Left kidney (tissue), 2 donors: ENCODE results near the gene AKAP13. TPM values are rescaled to one million over a fixed set of nuclear protein-coding genes. Genes with fewer than 3 reads are reported as not detected.

Experiments used
- DNase-seq: peaks from one replicate; pipeline ENCODE4 v3.0.0-alpha.2; 2013
- polyA plus RNA-seq: library from polyadenylated mRNA; unstranded; fragments of 120-200 nt; gene quantifications from one replicate; pipeline ENCODE4 v1.2.1, GENCODE V29; 2013; ENCODE audit not compliant: insufficient read length

The AKAP13 gene
- polyA plus RNA-seq, 1 donor = 101 TPM

DNA sequence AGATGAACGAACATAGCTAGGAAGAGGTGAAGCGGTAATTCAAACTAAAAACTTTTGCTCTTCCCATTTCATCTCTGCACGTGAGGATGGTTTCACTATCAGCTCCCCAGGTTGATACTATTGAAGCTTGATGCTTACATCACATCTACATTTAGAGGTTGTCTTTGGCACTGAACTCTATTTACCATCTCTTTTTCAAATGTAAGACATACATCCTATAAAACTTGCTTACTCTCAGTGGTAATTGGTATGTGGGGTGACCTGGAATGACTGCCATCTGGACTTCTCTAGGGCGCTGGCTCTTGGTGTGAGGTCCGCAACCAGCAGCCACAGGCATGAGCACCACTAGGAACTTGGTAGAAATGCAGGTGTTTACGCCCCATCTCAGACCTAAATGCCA lies 118.1 kb downstream of the AKAP13 start:
- no peak for DNase-seq

- no peak for DNase-seq
Observed at GRCh38 chr15:85499371-85499887, 119.0 kb downstream of the AKAP13 start.

DNA sequence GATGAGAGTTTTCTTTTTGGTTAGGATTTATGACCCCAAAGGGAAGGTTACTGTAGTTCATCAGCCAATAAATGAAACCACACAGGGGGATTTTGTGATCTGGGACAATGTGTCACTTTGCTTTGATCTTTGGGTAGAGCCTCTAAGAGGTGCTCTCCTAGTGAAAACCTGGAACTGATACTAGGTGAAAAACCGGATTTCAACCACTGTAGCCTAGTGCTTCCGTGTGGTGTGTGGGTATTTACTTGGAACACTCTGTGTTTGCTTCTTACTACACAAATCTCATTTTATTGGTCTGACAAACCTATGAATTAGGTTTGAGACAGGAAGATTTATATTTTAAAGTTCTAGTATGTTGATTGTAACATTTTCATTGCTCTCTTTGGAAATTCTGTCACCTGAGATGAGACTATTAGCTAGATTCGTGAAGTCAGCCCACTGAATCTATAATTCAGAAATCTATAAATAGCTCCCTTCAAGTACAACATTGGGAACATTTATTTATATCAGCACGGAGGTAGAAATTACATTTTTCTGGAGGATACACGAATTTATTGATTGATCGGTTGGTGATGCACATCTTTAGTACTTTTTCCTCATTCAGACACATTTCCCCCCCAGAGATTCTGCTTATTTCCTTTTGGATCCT lies 119.8 kb downstream of the AKAP13 start:
- DNase-seq = no peak

DNA sequence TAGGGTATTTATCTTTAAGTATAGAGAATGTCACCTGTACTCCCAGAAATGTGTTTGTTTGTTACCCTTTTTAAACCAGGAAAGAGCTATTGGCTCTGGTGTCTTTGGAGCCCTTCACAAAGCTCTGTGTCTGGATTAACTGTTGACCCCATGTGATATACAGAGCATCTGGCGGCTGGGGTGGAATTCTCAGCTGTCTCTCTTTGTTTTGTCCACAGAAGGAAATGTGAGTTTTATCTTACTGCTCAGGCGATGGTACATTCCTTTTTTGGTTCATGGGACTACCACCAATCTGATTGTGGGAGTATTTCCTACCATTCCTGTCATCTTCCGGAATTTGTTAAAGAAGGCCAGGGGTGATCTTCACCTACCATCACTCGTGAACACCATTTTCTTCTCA lies 120.3 kb downstream of the AKAP13 start:
- no peak for DNase-seq

GRCh38 chr15:85501574-85501973 lies 121.2 kb downstream of the AKAP13 start:
- no peak for DNase-seq

GRCh38 chr15:85503151-85503799 lies 122.9 kb downstream of the AKAP13 start:
- DNase-seq = no peak

GRCh38 chr15:85504749-85505676 lies 124.6 kb downstream of the AKAP13 start:
- peak; percentile 81 for DNase-seq

DNA sequence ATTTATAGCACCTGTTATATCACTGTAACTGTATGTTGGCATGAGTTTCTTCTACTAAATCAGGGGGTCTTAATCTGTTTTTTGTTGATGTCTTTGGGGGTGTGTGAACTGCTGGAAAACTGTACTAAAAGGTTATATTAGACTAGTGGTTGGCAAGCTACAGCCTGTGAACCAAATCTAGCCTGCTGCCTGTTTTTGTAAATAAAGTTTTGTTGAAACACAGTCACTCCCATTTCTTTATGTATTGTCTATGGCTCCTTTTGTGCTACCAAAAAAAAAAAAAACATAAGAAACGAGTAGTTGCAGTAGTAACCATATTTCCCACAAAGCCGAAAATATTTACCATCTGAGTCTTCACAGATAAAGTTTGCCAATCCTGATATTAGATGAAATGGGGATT lies 126.7 kb downstream of the AKAP13 start:
- no peak for DNase-seq

DNA sequence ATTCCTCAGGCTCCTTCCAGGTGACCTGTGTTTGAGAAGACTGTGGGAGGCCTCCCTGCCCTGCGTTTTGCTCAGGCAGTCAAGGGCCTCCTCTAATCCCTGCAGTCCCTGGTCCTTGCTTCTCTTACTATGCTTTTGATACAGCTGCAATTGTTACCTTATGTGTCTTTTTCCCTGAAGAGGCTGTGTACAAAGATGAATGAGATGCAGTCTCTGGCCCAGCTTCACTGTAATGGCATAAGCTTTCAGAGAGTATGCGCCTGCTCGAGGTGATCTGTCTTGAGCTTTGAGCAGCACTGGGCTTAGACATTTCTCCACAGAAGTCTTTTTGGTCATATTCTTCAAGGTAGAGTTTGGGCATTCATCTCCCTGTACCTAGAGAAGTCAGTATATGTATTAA lies 129.6 kb downstream of the AKAP13 start:
- DNase-seq = no peak

- DNase-seq = no peak
Observed at GRCh38 chr15:85514413-85514812, 134.0 kb downstream of the AKAP13 start.

DNA sequence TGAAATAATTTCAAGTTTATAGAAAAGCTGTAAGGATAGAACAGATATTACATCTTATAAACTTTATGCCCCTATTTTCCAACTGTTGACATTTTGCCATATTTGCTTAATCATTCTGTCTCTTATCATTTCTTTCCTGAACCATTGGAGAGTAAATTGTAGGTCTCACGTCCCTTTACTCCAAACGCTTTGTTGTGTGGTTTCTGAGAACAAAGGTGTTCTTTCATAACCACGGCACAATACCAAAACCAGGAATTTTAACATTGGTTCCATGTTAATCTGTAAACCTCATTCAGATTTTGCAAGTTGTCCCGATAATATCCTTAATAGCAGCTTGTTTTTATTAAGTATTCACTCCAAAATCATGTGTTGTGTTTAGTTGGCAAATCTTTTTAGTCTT lies 134.8 kb downstream of the AKAP13 start:
- DNase-seq = no peak

- DNase-seq = no peak
Observed at GRCh38 chr15:85517086-85517485, 136.7 kb downstream of the AKAP13 start.

GRCh38 chr15:85518979-85519761 lies 138.8 kb downstream of the AKAP13 start:
- no peak for DNase-seq

- no peak for DNase-seq
Observed at GRCh38 chr15:85520650-85521049, 140.2 kb downstream of the AKAP13 start.

GRCh38 chr15:85523530-85523929 lies 143.1 kb downstream of the AKAP13 start:
- no peak for DNase-seq

DNA sequence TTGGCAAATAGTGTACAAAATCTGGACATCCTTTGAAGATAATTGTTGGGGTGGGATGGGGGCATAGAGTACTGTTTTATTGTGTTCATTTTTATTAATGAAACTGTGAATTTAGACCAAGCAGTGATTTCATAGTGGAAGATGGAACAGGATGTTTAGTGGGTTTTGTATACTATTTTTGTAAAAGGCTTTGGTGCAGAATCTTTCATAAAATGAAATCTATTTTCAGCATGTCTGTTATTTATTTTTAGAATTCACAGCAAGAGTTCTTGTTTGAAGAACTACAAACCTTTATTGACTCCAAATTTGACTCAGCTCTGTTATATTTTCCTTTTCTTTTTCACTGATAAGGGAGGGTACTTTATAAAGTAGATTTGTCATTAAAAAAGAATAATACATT lies 145.4 kb downstream of the AKAP13 start:
- no peak for DNase-seq

DNA sequence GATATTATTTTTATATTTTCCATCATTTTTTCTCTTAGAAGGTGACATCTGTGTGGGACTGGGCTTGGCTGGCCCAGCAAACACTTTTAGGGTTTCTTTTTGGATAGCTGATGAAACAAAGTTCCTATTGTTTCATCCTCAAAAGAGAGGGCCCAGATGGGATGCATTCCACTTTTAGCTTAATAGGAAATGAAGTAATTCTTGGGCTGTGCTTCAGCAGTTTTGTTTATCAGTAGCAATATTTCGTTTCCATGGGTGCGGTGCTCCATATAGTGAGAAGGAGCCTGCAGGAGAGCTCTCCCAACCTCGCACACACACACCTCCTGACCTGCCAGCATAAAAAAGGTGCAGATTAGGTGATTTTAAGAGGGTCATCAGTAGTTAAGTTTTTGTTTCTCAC lies 147.5 kb downstream of the AKAP13 start:
- peak; percentile 77 for DNase-seq

GRCh38 chr15:85530079-85530478 lies 149.7 kb downstream of the AKAP13 start:
- DNase-seq = no peak

- no peak for DNase-seq
Observed at GRCh38 chr15:85531083-85531482, 150.7 kb downstream of the AKAP13 start.

DNA sequence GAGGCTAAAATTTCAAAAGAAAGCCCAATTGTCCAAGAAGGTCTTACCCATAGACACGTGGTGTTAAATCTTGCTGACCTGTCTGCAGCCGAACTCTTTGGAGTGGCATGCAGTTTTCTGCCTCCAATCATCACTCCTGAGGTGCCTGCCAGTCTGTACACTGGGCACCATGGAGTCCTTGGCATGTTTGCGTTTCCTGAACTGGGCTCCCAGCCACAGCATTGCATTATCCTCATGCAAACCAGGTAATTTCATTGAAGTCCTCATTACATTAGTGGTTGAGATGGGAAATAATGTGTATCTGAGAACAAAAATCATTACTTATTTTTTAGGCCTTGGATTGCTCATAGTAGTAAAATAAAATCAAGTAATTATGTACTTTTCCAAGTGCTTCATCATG lies 152.3 kb downstream of the AKAP13 start:
- DNase-seq = no peak

- no peak for DNase-seq
Observed at GRCh38 chr15:85534031-85534430, 153.6 kb downstream of the AKAP13 start.
